ENCODE data around the gene CEP152. TPM values are rescaled to one million over a fixed set of nuclear protein-coding genes. Genes with fewer than 3 reads are reported as not detected.
"Not testable (repeated sequence)": the region's sequence is repeated elsewhere in the genome, so short reads cannot be mapped to it uniquely, and the experiment has no call there.

CEP152 gene, protein sequence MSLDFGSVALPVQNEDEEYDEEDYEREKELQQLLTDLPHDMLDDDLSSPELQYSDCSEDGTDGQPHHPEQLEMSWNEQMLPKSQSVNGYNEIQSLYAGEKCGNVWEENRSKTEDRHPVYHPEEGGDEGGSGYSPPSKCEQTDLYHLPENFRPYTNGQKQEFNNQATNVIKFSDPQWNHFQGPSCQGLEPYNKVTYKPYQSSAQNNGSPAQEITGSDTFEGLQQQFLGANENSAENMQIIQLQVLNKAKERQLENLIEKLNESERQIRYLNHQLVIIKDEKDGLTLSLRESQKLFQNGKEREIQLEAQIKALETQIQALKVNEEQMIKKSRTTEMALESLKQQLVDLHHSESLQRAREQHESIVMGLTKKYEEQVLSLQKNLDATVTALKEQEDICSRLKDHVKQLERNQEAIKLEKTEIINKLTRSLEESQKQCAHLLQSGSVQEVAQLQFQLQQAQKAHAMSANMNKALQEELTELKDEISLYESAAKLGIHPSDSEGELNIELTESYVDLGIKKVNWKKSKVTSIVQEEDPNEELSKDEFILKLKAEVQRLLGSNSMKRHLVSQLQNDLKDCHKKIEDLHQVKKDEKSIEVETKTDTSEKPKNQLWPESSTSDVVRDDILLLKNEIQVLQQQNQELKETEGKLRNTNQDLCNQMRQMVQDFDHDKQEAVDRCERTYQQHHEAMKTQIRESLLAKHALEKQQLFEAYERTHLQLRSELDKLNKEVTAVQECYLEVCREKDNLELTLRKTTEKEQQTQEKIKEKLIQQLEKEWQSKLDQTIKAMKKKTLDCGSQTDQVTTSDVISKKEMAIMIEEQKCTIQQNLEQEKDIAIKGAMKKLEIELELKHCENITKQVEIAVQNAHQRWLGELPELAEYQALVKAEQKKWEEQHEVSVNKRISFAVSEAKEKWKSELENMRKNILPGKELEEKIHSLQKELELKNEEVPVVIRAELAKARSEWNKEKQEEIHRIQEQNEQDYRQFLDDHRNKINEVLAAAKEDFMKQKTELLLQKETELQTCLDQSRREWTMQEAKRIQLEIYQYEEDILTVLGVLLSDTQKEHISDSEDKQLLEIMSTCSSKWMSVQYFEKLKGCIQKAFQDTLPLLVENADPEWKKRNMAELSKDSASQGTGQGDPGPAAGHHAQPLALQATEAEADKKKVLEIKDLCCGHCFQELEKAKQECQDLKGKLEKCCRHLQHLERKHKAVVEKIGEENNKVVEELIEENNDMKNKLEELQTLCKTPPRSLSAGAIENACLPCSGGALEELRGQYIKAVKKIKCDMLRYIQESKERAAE (N-terminal part only)
- 6.4 and 9.6 TPM in 2 replicates for total RNA-seq (2014; rRNA removed; shearing (Covaris generic))
- 5.6 and 8.5 TPM in 2 replicates for polyA plus RNA-seq (2015; cell fraction: cytosol; rRNA removed)
- 45.6 and 52.0 TPM in 2 replicates for polyA plus RNA-seq (2015; cell fraction: nucleus; rRNA removed)

DNA sequence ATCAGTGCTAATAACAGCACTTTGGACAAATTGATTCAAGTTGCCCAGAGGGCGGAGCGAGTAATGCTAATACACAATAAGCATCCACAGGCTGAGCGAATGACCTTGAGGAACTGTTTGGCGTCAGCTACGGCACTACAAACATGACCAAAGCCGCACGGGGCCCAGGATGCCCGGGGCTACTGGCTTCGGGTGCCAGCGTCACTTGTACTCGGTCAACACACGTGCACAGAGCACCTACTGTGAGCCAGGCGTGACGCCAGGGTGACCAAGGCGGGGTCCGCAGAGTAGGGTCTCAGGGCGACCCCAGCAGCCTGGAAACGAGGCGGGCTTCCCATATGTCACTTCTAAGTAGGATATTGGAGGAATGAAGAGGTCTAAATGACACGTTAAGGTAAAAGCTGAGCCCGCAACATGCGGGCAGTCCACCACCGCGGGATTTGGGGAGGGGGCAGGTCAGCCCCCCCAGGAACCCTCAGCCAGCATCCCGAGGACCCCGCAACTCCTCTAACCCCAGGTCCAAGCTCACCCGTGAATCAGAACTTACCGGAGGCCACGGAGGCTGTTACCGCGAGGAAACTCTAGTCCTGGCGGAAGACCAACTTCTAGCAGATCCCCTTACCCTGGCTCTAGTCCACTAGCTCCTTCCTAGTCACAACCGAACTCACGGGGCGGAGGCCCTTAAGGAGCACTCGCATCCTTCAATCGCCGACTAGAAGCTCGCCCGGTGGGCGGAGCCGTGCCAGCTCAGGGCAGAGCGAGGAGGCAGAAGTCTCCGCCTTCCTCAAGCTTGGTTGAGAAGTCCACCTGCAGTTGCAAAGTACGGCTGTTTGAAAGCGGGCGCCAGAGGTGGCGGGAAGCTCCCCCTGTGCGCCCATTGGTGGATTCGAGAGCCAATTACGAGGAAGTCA, at the start of gene CEP152:
Gene CEP152 (minus strand): TSS at position 656 of the 911 bp plus-strand sequence. CDS start 5,420 bp downstream, outside the sequence.
- in situ Hi-C loops (cut with HindIII; ENCODE audit: low pct_unique_long_range_greater_than_20kb, low sequenced_read_pairs): no loop called here
- DNase-seq (ENCODE audit: low read depth, low spot score): peak; percentile 99

DNA sequence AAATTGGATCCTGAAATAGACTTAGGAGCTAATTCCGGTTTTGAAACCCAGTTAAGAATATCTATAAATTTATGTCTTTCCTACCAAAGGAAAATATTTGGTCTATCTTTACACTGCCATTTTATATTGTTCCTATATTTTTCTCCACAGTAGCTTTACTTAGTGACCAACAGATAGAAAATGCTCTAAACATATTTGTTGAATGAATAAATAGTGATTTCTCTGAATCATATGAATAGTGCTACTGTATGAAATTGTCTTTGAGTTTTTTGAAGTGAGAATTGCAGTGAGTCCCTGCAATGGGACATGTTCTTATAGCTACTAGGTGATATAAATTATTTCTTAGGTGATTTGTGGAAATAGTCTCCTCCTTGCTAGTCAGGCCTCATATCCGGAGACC, 48.6 kb upstream of the CEP152 start:
- DNase-seq (ENCODE audit: low read depth, low spot score): no peak
- in situ Hi-C loops (cut with HindIII; ENCODE audit: low pct_unique_long_range_greater_than_20kb, low sequenced_read_pairs): no loop called here

DNA sequence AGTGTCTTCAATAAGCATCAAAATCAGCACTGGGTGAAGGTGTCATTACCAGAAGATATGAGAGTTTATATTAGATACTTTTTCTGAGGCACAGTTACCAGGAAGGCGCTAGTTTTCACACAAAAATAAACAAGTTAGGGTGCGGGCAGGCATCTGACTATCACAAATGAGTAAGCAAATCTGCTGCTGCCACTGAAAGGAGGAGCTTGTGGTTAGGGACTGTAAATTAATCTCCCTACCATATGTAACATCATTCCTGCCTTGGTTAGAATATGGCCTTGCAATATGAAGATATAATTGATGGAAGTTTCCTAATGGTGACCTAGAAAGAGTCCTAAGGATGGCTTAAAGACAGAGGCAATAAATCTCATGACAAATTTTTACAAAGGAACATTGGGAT, 47.5 kb upstream of the CEP152 start:
- DNase-seq (ENCODE audit: low read depth, low spot score): no peak
- in situ Hi-C loops (cut with HindIII; ENCODE audit: low pct_unique_long_range_greater_than_20kb, low sequenced_read_pairs): no loop called here

- in situ Hi-C loops (cut with HindIII; ENCODE audit: low pct_unique_long_range_greater_than_20kb, low sequenced_read_pairs): no loop called here
- no peak for DNase-seq (ENCODE audit: low read depth, low spot score)
Measured at GRCh38 chr15:48856942-48857341, 46.1 kb upstream of the CEP152 start.

GRCh38 chr15:48855501-48856440, 44.9 kb upstream of the CEP152 start:
- in situ Hi-C loops (cut with HindIII; ENCODE audit: low pct_unique_long_range_greater_than_20kb, low sequenced_read_pairs): no loop called here

DNA sequence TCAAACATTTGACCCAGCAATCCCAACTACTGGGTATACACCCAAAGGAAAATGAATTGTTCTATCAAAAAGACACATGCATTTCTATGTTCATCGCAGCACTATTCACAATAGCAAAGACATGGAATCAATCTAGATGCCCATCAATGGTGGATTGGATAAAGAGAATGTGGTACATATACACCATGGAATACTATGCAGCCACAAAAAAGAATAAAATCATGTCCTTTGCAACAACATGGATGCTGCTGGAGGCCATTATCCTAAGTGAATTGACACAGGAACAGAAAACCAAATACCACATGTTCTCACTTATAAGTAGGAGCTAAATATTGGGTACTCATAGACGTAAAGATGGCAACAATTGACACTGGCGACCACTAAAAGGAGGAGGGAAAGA, 43.6 kb upstream of the CEP152 start:
- DNase-seq (ENCODE audit: low read depth, low spot score); in situ Hi-C loops (cut with HindIII; ENCODE audit: low pct_unique_long_range_greater_than_20kb, low sequenced_read_pairs): not testable (repeated sequence)

More at GRCh38 chr15:48855501-48856440, 44.9 kb upstream of the CEP152 start:
- peak; percentile 57 for DNase-seq (ENCODE audit: low read depth, low spot score)

- DNase-seq (ENCODE audit: low read depth, low spot score): no peak
- in situ Hi-C loops (cut with HindIII; ENCODE audit: low pct_unique_long_range_greater_than_20kb, low sequenced_read_pairs): no loop called here
Measured at GRCh38 chr15:48851956-48852355, 41.1 kb upstream of the CEP152 start.

- DNase-seq (ENCODE audit: low read depth, low spot score): no peak
- in situ Hi-C loops (cut with HindIII; ENCODE audit: low pct_unique_long_range_greater_than_20kb, low sequenced_read_pairs): no loop called here
Measured at GRCh38 chr15:48850648-48851047, 39.8 kb upstream of the CEP152 start.

DNA sequence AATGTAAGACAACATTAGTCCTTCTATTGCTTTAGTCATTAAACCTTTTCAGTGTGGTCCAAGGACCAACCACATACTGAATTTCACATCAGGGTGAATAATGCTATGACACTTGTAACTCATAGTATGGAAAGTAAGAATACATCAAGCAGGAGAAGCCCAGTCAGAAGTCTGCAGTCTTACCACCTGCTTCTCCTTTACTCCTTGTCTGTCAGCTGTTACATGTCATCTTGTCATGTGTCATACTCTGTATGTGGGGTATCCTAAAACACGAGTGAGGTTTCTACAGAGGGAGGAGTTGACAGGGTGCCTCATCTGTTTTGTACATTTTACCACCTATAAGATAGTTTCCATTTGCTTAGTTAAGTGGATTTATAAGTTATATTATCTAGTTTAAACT, 34.3 kb upstream of the CEP152 start:
- DNase-seq (ENCODE audit: low read depth, low spot score): no peak
- in situ Hi-C loops (cut with HindIII; ENCODE audit: low pct_unique_long_range_greater_than_20kb, low sequenced_read_pairs): no loop called here

- in situ Hi-C loops (cut with HindIII; ENCODE audit: low pct_unique_long_range_greater_than_20kb, low sequenced_read_pairs): no loop called here
Measured at GRCh38 chr15:48842501-48842900, 31.6 kb upstream of the CEP152 start.

GRCh38 chr15:48834756-48835155, 23.9 kb upstream of the CEP152 start:
- DNase-seq (ENCODE audit: low read depth, low spot score): no peak

More at GRCh38 chr15:48842501-48842900, 31.6 kb upstream of the CEP152 start:
- DNase-seq (ENCODE audit: low read depth, low spot score): no peak

DNA sequence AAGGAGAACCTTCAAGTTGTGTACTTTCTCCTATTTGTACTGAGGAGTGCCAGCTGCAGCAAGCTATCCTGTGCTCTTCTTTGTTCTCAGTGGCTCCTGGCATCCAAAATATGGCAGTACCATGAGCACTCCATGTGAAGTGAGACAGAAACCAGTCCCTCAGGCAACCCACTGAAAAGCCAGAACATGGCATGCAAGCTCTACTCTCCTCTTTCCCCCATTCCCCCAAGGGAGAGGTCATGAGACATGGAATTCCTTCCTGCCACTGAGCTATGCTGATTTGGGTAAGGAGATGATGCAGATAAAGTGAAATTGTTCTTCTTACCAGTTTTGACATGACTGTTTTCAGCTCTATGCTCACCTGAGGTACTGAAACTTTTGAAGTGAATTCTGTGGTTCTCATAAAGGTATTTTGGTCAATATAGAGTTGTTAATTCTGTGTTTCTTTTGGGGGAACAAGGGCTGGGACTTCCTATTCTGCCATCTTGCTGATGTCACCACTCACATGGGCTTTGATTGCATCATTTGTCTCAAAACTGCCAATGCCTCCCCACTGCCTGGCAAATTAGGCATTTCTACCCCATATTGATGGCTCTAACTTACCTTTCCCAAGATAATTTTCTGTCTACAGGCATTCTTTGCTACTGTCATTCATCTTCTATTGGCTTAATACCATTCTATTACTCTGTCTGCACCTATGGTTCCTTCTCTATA, 22.8 kb upstream of the CEP152 start:
- DNase-seq (ENCODE audit: low read depth, low spot score): peak; percentile 17
- in situ Hi-C loops (cut with HindIII; ENCODE audit: low pct_unique_long_range_greater_than_20kb, low sequenced_read_pairs): no loop called here

More at GRCh38 chr15:48834756-48835155, 23.9 kb upstream of the CEP152 start:
- in situ Hi-C loops (cut with HindIII; ENCODE audit: low pct_unique_long_range_greater_than_20kb, low sequenced_read_pairs): no loop called here

DNA sequence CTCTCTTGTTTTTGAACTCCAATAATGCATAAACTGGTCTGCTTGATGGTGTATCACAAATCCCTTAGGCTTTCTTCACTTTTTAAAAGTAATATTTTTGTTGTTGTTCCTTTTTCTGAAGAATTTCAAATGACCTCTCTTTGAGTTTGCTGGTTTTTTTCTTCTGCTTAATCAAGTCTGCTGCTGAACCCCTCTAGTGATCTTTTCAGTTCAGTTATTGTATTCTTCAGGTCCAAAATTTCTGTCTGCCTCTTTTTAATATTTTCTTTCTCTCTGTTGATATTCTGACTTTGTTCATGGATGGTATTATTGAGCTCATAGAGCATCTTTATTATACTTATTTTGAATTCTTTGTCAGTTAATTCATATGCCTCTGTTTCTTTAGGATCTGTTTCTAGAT, 21.8 kb upstream of the CEP152 start:
- in situ Hi-C loops (cut with HindIII; ENCODE audit: low pct_unique_long_range_greater_than_20kb, low sequenced_read_pairs): no loop called here
- no peak for DNase-seq (ENCODE audit: low read depth, low spot score)

DNA sequence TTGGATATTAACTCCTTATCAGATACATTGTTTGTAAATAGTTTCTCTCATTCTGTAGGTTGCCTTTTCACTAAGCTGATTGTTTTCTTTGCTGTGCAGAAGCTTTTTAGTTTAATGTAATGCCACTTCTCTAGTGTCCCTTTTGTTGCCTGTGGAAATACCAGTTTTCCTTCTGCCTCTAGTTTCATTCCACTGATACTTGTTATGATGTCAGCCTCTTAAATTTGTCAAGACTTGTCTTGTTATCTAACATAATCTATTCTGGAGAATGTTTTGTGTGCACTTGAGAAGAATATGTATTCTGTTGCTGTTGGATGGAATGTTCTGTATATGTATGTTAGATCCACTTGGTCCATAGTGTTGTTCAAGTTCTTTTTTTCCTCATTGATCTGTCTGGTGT, 18.0 kb upstream of the CEP152 start:
- DNase-seq (ENCODE audit: low read depth, low spot score): no peak
- in situ Hi-C loops (cut with HindIII; ENCODE audit: low pct_unique_long_range_greater_than_20kb, low sequenced_read_pairs): no loop called here

- in situ Hi-C loops (cut with HindIII; ENCODE audit: low pct_unique_long_range_greater_than_20kb, low sequenced_read_pairs): no loop called here
Measured at GRCh38 chr15:48828471-48828870, 17.6 kb upstream of the CEP152 start.

More at GRCh38 chr15:48828471-48828870, 17.6 kb upstream of the CEP152 start:
- DNase-seq (ENCODE audit: low read depth, low spot score): no peak

Measured in SK-MEL-5 (cell line).